ENCODE data around the gene CAMTA1. TPM values are rescaled to one million over a fixed set of nuclear protein-coding genes. Genes with fewer than 3 reads are reported as not detected.
"Not testable (repeated sequence)": the region's sequence is repeated elsewhere in the genome, so short reads cannot be mapped to it uniquely, and the experiment has no call there.

The CAMTA1 gene
- total RNA-seq, 1 experiment from 2014 or later, result 105 TPM

GRCh38 chr1:6810146-6810734 is 25.0 kb downstream of the CAMTA1 start:
- DNase-seq (ENCODE audit: low read depth), result not testable (repeated sequence)

- no peak for DNase-seq (ENCODE audit: low read depth)
Measured at GRCh38 chr1:6811583-6811982, 26.3 kb downstream of the CAMTA1 start.

GRCh38 chr1:6813165-6813564 is 27.9 kb downstream of the CAMTA1 start:
- no peak for DNase-seq (ENCODE audit: low read depth)

GRCh38 chr1:6815726-6816125 is 30.5 kb downstream of the CAMTA1 start:
- no peak for DNase-seq (ENCODE audit: low read depth)

- no peak for DNase-seq (ENCODE audit: low read depth)
Measured at GRCh38 chr1:6819246-6820040, 34.2 kb downstream of the CAMTA1 start.

GRCh38 chr1:6820899-6821298 is 35.6 kb downstream of the CAMTA1 start:
- no peak for DNase-seq (ENCODE audit: low read depth)

- no peak for DNase-seq (ENCODE audit: low read depth)
Measured at GRCh38 chr1:6822530-6823359, 37.5 kb downstream of the CAMTA1 start.

- no peak for DNase-seq (ENCODE audit: low read depth)
Measured at GRCh38 chr1:6823793-6824192, 38.5 kb downstream of the CAMTA1 start.

- DNase-seq (ENCODE audit: low read depth), result no peak
Measured at GRCh38 chr1:6824665-6825368, 39.6 kb downstream of the CAMTA1 start.

GRCh38 chr1:6825828-6826227 is 40.6 kb downstream of the CAMTA1 start:
- DNase-seq (ENCODE audit: low read depth), result no peak

GRCh38 chr1:6827079-6827478 is 41.8 kb downstream of the CAMTA1 start:
- DNase-seq (ENCODE audit: low read depth), result no peak

- no peak for DNase-seq (ENCODE audit: low read depth)
Measured at GRCh38 chr1:6827630-6828165, 42.4 kb downstream of the CAMTA1 start.

- no peak for DNase-seq (ENCODE audit: low read depth)
Measured at GRCh38 chr1:6831366-6831765, 46.1 kb downstream of the CAMTA1 start.

GRCh38 chr1:6832006-6832405 is 46.8 kb downstream of the CAMTA1 start:
- DNase-seq (ENCODE audit: low read depth), result not testable (repeated sequence)

- no peak for DNase-seq (ENCODE audit: low read depth)
Measured at GRCh38 chr1:6832531-6833188, 47.4 kb downstream of the CAMTA1 start.

- DNase-seq (ENCODE audit: low read depth), result no peak
Measured at GRCh38 chr1:6833804-6834203, 48.5 kb downstream of the CAMTA1 start.

- no peak for DNase-seq (ENCODE audit: low read depth)
Measured at GRCh38 chr1:6834366-6834765, 49.1 kb downstream of the CAMTA1 start.

GRCh38 chr1:6835139-6835538 is 49.9 kb downstream of the CAMTA1 start:
- DNase-seq (ENCODE audit: low read depth), result no peak

- no peak for DNase-seq (ENCODE audit: low read depth)
Measured at GRCh38 chr1:6842301-6842700, 57.0 kb downstream of the CAMTA1 start.

GRCh38 chr1:6845786-6846185 is 60.5 kb downstream of the CAMTA1 start:
- not testable (repeated sequence) for DNase-seq (ENCODE audit: low read depth)

GRCh38 chr1:6848816-6849215 is 63.6 kb downstream of the CAMTA1 start:
- no peak for DNase-seq (ENCODE audit: low read depth)
